Activated effector memory CD4-positive, alpha-beta T cell treated with anti-CD3 and anti-CD28 coated beads, Interleukin-2, amount 50 U/mL, for 16 hours (primary cell): ENCODE measurements around the gene SCGB1A1.

Experiments used
- DNase-seq: peaks from one replicate; pipeline ENCODE4 v3.0.0-alpha.2; 2020

The SCGB1A1 gene

GRCh38 chr11:62398011-62398994, 20.5 kb upstream of the SCGB1A1 start:
- DNase-seq = no peak

- no peak for DNase-seq
These were observed 19.5 kb upstream of the SCGB1A1 start for GRCh38 chr11:62399172-62399877.

GRCh38 chr11:62399878-62400266, 19.0 kb upstream of the SCGB1A1 start:
- no peak for DNase-seq

GRCh38 chr11:62400281-62400680, 18.6 kb upstream of the SCGB1A1 start:
- DNase-seq = no peak

- DNase-seq = no peak
These were observed 18.1 kb upstream of the SCGB1A1 start for GRCh38 chr11:62400760-62401159.

- no peak for DNase-seq
These were observed 17.5 kb upstream of the SCGB1A1 start for GRCh38 chr11:62401356-62401755.

- DNase-seq = no peak
These were observed 17.0 kb upstream of the SCGB1A1 start for GRCh38 chr11:62401811-62402210.

GRCh38 chr11:62402226-62402959, 16.4 kb upstream of the SCGB1A1 start:
- peak; percentile 80 for DNase-seq

- DNase-seq = no peak
These were observed 15.7 kb upstream of the SCGB1A1 start for GRCh38 chr11:62402960-62403730.

- no peak for DNase-seq
These were observed 14.4 kb upstream of the SCGB1A1 start for GRCh38 chr11:62404435-62404834.

- no peak for DNase-seq
These were observed 13.9 kb upstream of the SCGB1A1 start for GRCh38 chr11:62404901-62405300.

- DNase-seq = no peak
These were observed 12.8 kb upstream of the SCGB1A1 start for GRCh38 chr11:62406034-62406433.

GRCh38 chr11:62409831-62410230, 9.0 kb upstream of the SCGB1A1 start:
- no peak for DNase-seq

GRCh38 chr11:62410972-62411371, 7.9 kb upstream of the SCGB1A1 start:
- no peak for DNase-seq

GRCh38 chr11:62411524-62411923, 7.3 kb upstream of the SCGB1A1 start:
- no peak for DNase-seq

- DNase-seq = no peak
These were observed 5.7 kb upstream of the SCGB1A1 start for GRCh38 chr11:62413060-62413696.

- no peak for DNase-seq
These were observed 2.2 kb upstream of the SCGB1A1 start for GRCh38 chr11:62416596-62416995.

- no peak for DNase-seq
These were observed 697 bp upstream of the SCGB1A1 start for GRCh38 chr11:62418136-62418535.

- no peak for DNase-seq
These were observed 589 bp downstream of the SCGB1A1 start for GRCh38 chr11:62419314-62419929.

- DNase-seq = no peak
These were observed 1.1 kb downstream of the SCGB1A1 start for GRCh38 chr11:62419943-62420342.

- no peak for DNase-seq
These were observed 2.0 kb downstream of the SCGB1A1 start for GRCh38 chr11:62420882-62421281.

- DNase-seq = no peak
These were observed 3.2 kb downstream of the SCGB1A1 start for GRCh38 chr11:62421996-62422395.
